Mesenchymal stem cell (in vitro differentiated cells and primary cell): Measurements from ENCODE around the gene UBE2L5.

ENCODE experiments used
- DNase-seq: peaks from one replicate; pipeline ENCODE4 v3.0.0-alpha.2; 2013
- H2AFZ ChIP-seq: one replicate; pipeline ENCODE4 v1.6.1; 2013; ENCODE audit warnings: low read depth, mild to moderate bottlenecking, control low read depth, inconsistent platforms, low read length, moderate library complexity
- H2AK5ac ChIP-seq: 2 replicates; pipeline ENCODE4 v1.6.1; 2013; ENCODE audit warnings: low read length, moderate library complexity, mild to moderate bottlenecking, inconsistent platforms; ENCODE audit not compliant: severe bottlenecking
- H2BK120ac ChIP-seq: one replicate; pipeline ENCODE4 v1.6.1; 2013; ENCODE audit warnings: low read depth, mild to moderate bottlenecking, inconsistent platforms, low read length, moderate library complexity
- H2BK12ac ChIP-seq, 2 experiments: one replicate each; pipeline ENCODE4 v1.6.1; 2013; ENCODE audit warnings: inconsistent platforms in 2 of 2, low read length in 2 of 2, mild to moderate bottlenecking in 2 of 2, moderate library complexity in 2 of 2, control low read depth in 1 of 2
- H2BK15ac ChIP-seq: one replicate; pipeline ENCODE4 v1.6.1; 2013; ENCODE audit warnings: mild to moderate bottlenecking, low read depth, inconsistent platforms; ENCODE audit not compliant: poor library complexity, severe bottlenecking
- H2BK5ac ChIP-seq: 2 replicates; pipeline ENCODE4 v1.6.1; 2013; ENCODE audit warnings: low read depth, mild to moderate bottlenecking, low read length, control low read depth, inconsistent platforms; ENCODE audit not compliant: poor library complexity, severe bottlenecking
- H3K14ac ChIP-seq, 2 experiments: one replicate each; pipeline ENCODE4 v1.6.1; 2013; ENCODE audit warnings: inconsistent platforms in 2 of 2, low read length in 2 of 2, control low read depth in 1 of 2, mild to moderate bottlenecking in 1 of 2, moderate library complexity in 1 of 2
- H3K18ac ChIP-seq, 2 experiments: one replicate each; pipeline ENCODE4 v1.6.1; 2013; ENCODE audit warnings: inconsistent platforms in 2 of 2, low read length in 2 of 2, control low read depth in 1 of 2, low read depth in 1 of 2, mild to moderate bottlenecking in 1 of 2
- H3K23ac ChIP-seq, 2 experiments: one replicate each; pipeline ENCODE4 v1.6.1; 2013; ENCODE audit warnings: inconsistent platforms in 2 of 2, low read length in 2 of 2, mild to moderate bottlenecking in 2 of 2, moderate library complexity in 2 of 2, control low read depth in 1 of 2
- H3K27ac ChIP-seq: 2 replicates; pipeline ENCODE4 v1.5.1; 2013; ENCODE audit warnings: mild to moderate bottlenecking, moderate library complexity, low read length, control low read depth, inconsistent platforms; ENCODE audit not compliant: poor library complexity, severe bottlenecking
- H3K27me3 ChIP-seq, 2 experiments: 2 replicates each; pipeline versions ENCODE4 v1.6.1 to v1.7.0; 2013; ENCODE audit warnings: low read length in 2 of 2, mild to moderate bottlenecking in 2 of 2, moderate library complexity in 2 of 2, control low read depth in 1 of 2, inconsistent platforms in 1 of 2; ENCODE audit not compliant: control insufficient read depth in 1 of 2, insufficient read depth in 1 of 2
- H3K36me3 ChIP-seq, 2 experiments: 2 replicates each; pipeline versions ENCODE4 v1.6.1 to v1.7.0; 2013; ENCODE audit warnings: low read length in 2 of 2, control low read depth in 1 of 2, inconsistent platforms in 1 of 2, low read depth in 1 of 2, mild to moderate bottlenecking in 1 of 2; ENCODE audit not compliant: insufficient read depth in 2 of 2, control insufficient read depth in 1 of 2
- H3K4ac ChIP-seq, 2 experiments: one replicate each; pipeline ENCODE4 v1.6.1; 2013; ENCODE audit warnings: inconsistent platforms in 2 of 2, low read length in 2 of 2, mild to moderate bottlenecking in 2 of 2, moderate library complexity in 2 of 2, control low read depth in 1 of 2, low read depth in 1 of 2
- H3K4me1 ChIP-seq: 2 replicates; pipeline ENCODE4 v1.6.1; 2013; ENCODE audit warnings: low read depth, low read length, control low read depth; ENCODE audit not compliant: control insufficient read depth, insufficient read depth
- H3K4me2 ChIP-seq: 2 replicates; pipeline ENCODE4 v1.6.1; 2013; ENCODE audit warnings: low read length, mild to moderate bottlenecking, inconsistent platforms; ENCODE audit not compliant: poor library complexity, severe bottlenecking
- H3K4me3 ChIP-seq, 2 experiments: 2 replicates each; pipeline versions ENCODE4 v1.5.1 to v1.7.0; 2013; ENCODE audit warnings: low read length in 2 of 2, mild to moderate bottlenecking in 2 of 2, control low read depth in 1 of 2, low read depth in 1 of 2; ENCODE audit not compliant: insufficient read depth in 1 of 2
- H3K79me1 ChIP-seq: replicated peaks from 2 replicates; pipeline ENCODE4 v1.6.1; 2013; ENCODE audit warnings: mild to moderate bottlenecking, control low read depth, low read length, inconsistent platforms; ENCODE audit not compliant: poor library complexity, severe bottlenecking
- H3K9ac ChIP-seq: 2 replicates; pipeline ENCODE4 v1.7.0; 2013; ENCODE audit warnings: mild to moderate bottlenecking, low read length, moderate library complexity
- H3K9me3 ChIP-seq: 2 replicates; pipeline ENCODE4 v1.7.0; 2013; ENCODE audit warnings: mild to moderate bottlenecking, low read length; ENCODE audit not compliant: control insufficient read depth
- H4K8ac ChIP-seq: one replicate; pipeline ENCODE4 v1.6.1; 2013; ENCODE audit warnings: inconsistent platforms, mild to moderate bottlenecking, low read length, moderate library complexity
- H4K91ac ChIP-seq: one replicate; pipeline ENCODE4 v1.6.1; 2013; ENCODE audit warnings: mild to moderate bottlenecking, low read length, inconsistent platforms
- WGBS: methylation state at CpG from one replicate; pipeline ENCODE4 v1.1.7; 2013; ENCODE audit warnings: mixed read lengths; 5-methylcytosine and 5-hydroxymethylcytosine counted together

UBE2L5 gene

GRCh38 chr13:30406779-30407416 lies 15.4 kb upstream of the UBE2L5 start:
- Histone ChIP-seq H3K23ac (peak overlapping the region in 1 of 2 experiments; percentile 60), H3K27me3 (no peaks in the 10 kb centered on the region), H2BK15ac (no peak overlapping the region), H3K4me3 (no peak overlapping the region), H2BK120ac (no peak overlapping the region), H2AK5ac (peak overlapping the region; percentile 23), H3K4me1 (peaks cover 6% of the 10 kb centered on the region), H3K79me1 (no peaks in the 10 kb centered on the region), H3K9ac (no peak overlapping the region), H2BK12ac (peak overlapping the region; percentile 46 to 68), H4K8ac (no peak overlapping the region), H3K4me2 (no peak overlapping the region), H3K14ac (no peak overlapping the region), H2BK5ac (no peak overlapping the region), H3K9me3 (no peaks in the 10 kb centered on the region), H4K91ac (no peak overlapping the region), H3K36me3 (no peaks in the 10 kb centered on the region), H3K27ac (no peak overlapping the region), H3K4ac (no peak overlapping the region), H3K18ac (no peak overlapping the region), H2AFZ (no peak overlapping the region)
- 97% methylated on average over 8 of the region's 8 CpGs for WGBS
- no peak for DNase-seq

GRCh38 chr13:30408319-30409101 lies 13.8 kb upstream of the UBE2L5 start:
- H3K4me1 ChIP-seq: peaks cover 6% of the 10 kb centered on the region
- H2BK120ac ChIP-seq: peak overlapping the region; percentile 68
- peak overlapping the region; percentile 94 for H2BK15ac ChIP-seq
- H3K4me3 ChIP-seq: peak overlapping the region in 1 of 2 experiments; percentile 72
- H3K9ac ChIP-seq: peak overlapping the region; percentile 91
- no peak overlapping the region for H3K14ac ChIP-seq
- peak overlapping the region; percentile 91 for H4K8ac ChIP-seq
- peak overlapping the region; percentile 62 for H3K4me2 ChIP-seq
- H4K91ac ChIP-seq: peak overlapping the region; percentile 52
- H2AFZ ChIP-seq: peak overlapping the region; percentile 79
- no peak overlapping the region for H2AK5ac ChIP-seq
- no peaks in the 10 kb centered on the region for H3K9me3 ChIP-seq
- H2BK12ac ChIP-seq: peak overlapping the region; percentile 17 to 61
- H3K23ac ChIP-seq: no peak overlapping the region
- no peak overlapping the region for H2BK5ac ChIP-seq
- peak overlapping the region; percentile 52 to 75 for H3K18ac ChIP-seq
- H3K27ac ChIP-seq: no peak overlapping the region
- 17% methylated on average over 44 of the region's 51 CpGs for WGBS
- H3K4ac ChIP-seq: peak overlapping the region in 1 of 2 experiments; percentile 40
- no peaks in the 10 kb centered on the region for H3K79me1 ChIP-seq
- no peaks in the 10 kb centered on the region for H3K27me3 ChIP-seq
- no peaks in the 10 kb centered on the region for H3K36me3 ChIP-seq
- DNase-seq: peak; percentile 88

GRCh38 chr13:30409886-30410704 lies 12.2 kb upstream of the UBE2L5 start:
- Histone ChIP-seq H3K4me2 (no peak overlapping the region), H3K36me3 (no peaks in the 10 kb centered on the region), H3K79me1 (no peaks in the 10 kb centered on the region), H2AK5ac (no peak overlapping the region), H3K18ac (no peak overlapping the region), H3K9ac (peak overlapping the region; percentile 28), H3K4me3 (no peak overlapping the region), H2BK12ac (no peak overlapping the region), H3K27ac (peak overlapping the region; percentile 30), H3K4me1 (peaks cover 7% of the 10 kb centered on the region), H4K8ac (no peak overlapping the region), H3K4ac (peak overlapping the region in 1 of 2 experiments; percentile 19), H4K91ac (no peak overlapping the region), H2BK120ac (no peak overlapping the region), H2BK15ac (no peak overlapping the region), H3K23ac (no peak overlapping the region), H3K27me3 (no peaks in the 10 kb centered on the region), H3K14ac (no peak overlapping the region), H3K9me3 (no peaks in the 10 kb centered on the region), H2AFZ (no peak overlapping the region), H2BK5ac (no peak overlapping the region)
- peak; percentile 85 for DNase-seq
- WGBS: 69% methylated on average over 9 of the region's 13 CpGs

GRCh38 chr13:30410705-30411125 lies 11.6 kb upstream of the UBE2L5 start:
- no peak overlapping the region for H2AK5ac ChIP-seq
- H3K27me3 ChIP-seq: no peaks in the 10 kb centered on the region
- no peak overlapping the region for H4K91ac ChIP-seq
- no peak overlapping the region for H4K8ac ChIP-seq
- no peak overlapping the region for H3K14ac ChIP-seq
- no peak overlapping the region for H2BK12ac ChIP-seq
- H3K18ac ChIP-seq: no peak overlapping the region
- no peaks in the 10 kb centered on the region for H3K79me1 ChIP-seq
- no peak overlapping the region for H2BK5ac ChIP-seq
- H3K4me1 ChIP-seq: peaks cover 7% of the 10 kb centered on the region
- 90% methylated on average over 1 of the region's 2 CpGs for WGBS
- no peak overlapping the region for H3K27ac ChIP-seq
- no peaks in the 10 kb centered on the region for H3K9me3 ChIP-seq
- no peak overlapping the region for H3K23ac ChIP-seq
- no peak overlapping the region for H2BK15ac ChIP-seq
- H2AFZ ChIP-seq: no peak overlapping the region
- H3K36me3 ChIP-seq: no peaks in the 10 kb centered on the region
- no peak overlapping the region for H3K4ac ChIP-seq
- H2BK120ac ChIP-seq: no peak overlapping the region
- no peak overlapping the region for H3K9ac ChIP-seq
- no peak for DNase-seq
- no peak overlapping the region for H3K4me2 ChIP-seq
- H3K4me3 ChIP-seq: no peak overlapping the region
